ENCODE results near the gene TRAF3IP1.
A peak's percentile ranks its signal among the peaks of the same experiment; 100 is the strongest.
"Not testable (repeated sequence)": the region's sequence is repeated elsewhere in the genome, so short reads cannot be mapped to it uniquely, and the experiment has no call there.

Gene TRAF3IP1

GRCh38 chr2:238320246-238320647 is at the start of gene TRAF3IP1:
Gene TRAF3IP1, plus strand, starts transcription at chr2:238320518. Its CDS starts 145 bp downstream, at chr2:238320663.
- DNase-seq (ENCODE audit: low read depth in 2 of 2) = peak; percentile 64 to 75

- no peak for DNase-seq (ENCODE audit: low read depth in 2 of 2)
Measured at GRCh38 chr2:238270606-238271005, 49.7 kb upstream of the TRAF3IP1 start.

GRCh38 chr2:238271061-238271554 is 49.2 kb upstream of the TRAF3IP1 start:
- no peak for DNase-seq (ENCODE audit: low read depth in 2 of 2)

- DNase-seq (ENCODE audit: low read depth in 2 of 2) = not testable (repeated sequence)
Measured at GRCh38 chr2:238271686-238272085, 48.6 kb upstream of the TRAF3IP1 start.

GRCh38 chr2:238272156-238272555 is 48.2 kb upstream of the TRAF3IP1 start:
- no peak for DNase-seq (ENCODE audit: low read depth in 2 of 2)

- not testable (repeated sequence) for DNase-seq (ENCODE audit: low read depth in 2 of 2)
Measured at GRCh38 chr2:238273433-238273832, 46.9 kb upstream of the TRAF3IP1 start.

- no peak for DNase-seq (ENCODE audit: low read depth in 2 of 2)
Measured at GRCh38 chr2:238274152-238274865, 46.0 kb upstream of the TRAF3IP1 start.

- no peak for DNase-seq (ENCODE audit: low read depth in 2 of 2)
Measured at GRCh38 chr2:238277695-238278094, 42.6 kb upstream of the TRAF3IP1 start.

- no peak for DNase-seq (ENCODE audit: low read depth in 2 of 2)
Measured at GRCh38 chr2:238278626-238279323, 41.5 kb upstream of the TRAF3IP1 start.

- no peak for DNase-seq (ENCODE audit: low read depth in 2 of 2)
Measured at GRCh38 chr2:238279324-238279682, 41.0 kb upstream of the TRAF3IP1 start.

GRCh38 chr2:238280083-238280825 is 40.1 kb upstream of the TRAF3IP1 start:
- no peak for DNase-seq (ENCODE audit: low read depth in 2 of 2)

GRCh38 chr2:238281826-238282480 is 38.4 kb upstream of the TRAF3IP1 start:
- DNase-seq (ENCODE audit: low read depth in 2 of 2) = no peak

- DNase-seq (ENCODE audit: low read depth in 2 of 2) = no peak
Measured at GRCh38 chr2:238282861-238283738, 37.2 kb upstream of the TRAF3IP1 start.

GRCh38 chr2:238284802-238285515 is 35.4 kb upstream of the TRAF3IP1 start:
- DNase-seq (ENCODE audit: low read depth in 2 of 2) = no peak

GRCh38 chr2:238285653-238286082 is 34.6 kb upstream of the TRAF3IP1 start:
- no peak for DNase-seq (ENCODE audit: low read depth in 2 of 2)

GRCh38 chr2:238286095-238286494 is 34.2 kb upstream of the TRAF3IP1 start:
- DNase-seq (ENCODE audit: low read depth in 2 of 2) = no peak

GRCh38 chr2:238286551-238286950 is 33.8 kb upstream of the TRAF3IP1 start:
- DNase-seq (ENCODE audit: low read depth in 2 of 2) = no peak

GRCh38 chr2:238286987-238287736 is 33.2 kb upstream of the TRAF3IP1 start:
- DNase-seq (ENCODE audit: low read depth in 2 of 2) = no peak

All from stimulated activated CD8-positive, alpha-beta memory T cell treated with anti-CD3 and anti-CD28 coated beads, Interleukin-15, amount 100 ng/mL, for 4 hours (primary cell).